ENCODE results near the gene LPGAT1.

LPGAT1 gene

DNA sequence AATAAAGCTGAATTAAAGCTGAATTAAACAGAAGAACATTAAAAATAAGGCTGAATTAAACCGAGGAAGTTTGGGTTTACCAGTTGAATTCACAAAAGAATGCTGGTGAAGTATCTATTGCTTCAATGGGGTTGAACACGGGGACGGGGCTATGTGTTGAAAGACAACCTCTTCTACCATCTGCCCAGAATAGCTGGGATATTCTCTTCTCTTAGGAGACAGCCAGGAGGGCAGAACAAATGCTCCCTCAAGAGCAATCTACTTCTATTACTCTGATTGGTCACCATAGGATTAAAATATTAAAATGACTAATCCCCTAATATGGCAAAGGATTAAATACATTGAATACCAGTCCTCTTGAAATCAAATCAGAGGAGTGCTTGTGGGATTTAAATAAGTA, 68.4 kb downstream of the LPGAT1 start:
- Histone ChIP-seq H3K27ac (ENCODE audit: low read length) (no peak overlapping the region), H2AFZ (ENCODE audit: low read length) (no peak overlapping the region), H3K27me3 (replicated peaks; ENCODE audit: insufficient read depth, low read length) (no peaks in the 10 kb centered on the region), H4K20me1 (ENCODE audit: insufficient read depth, low read length) (no peaks in the 10 kb centered on the region), H3K4me1 (ENCODE audit: low read length) (no peaks in the 10 kb centered on the region), H3K9me2 (replicated peaks; ENCODE audit: insufficient read depth, low read length) (no peaks in the 10 kb centered on the region), H3K79me2 (ENCODE audit: low read length) (no peaks in the 10 kb centered on the region), H3K4me2 (ENCODE audit: low read depth, low read length) (no peak overlapping the region), H3K36me3 (replicated peaks; ENCODE audit: insufficient read depth, low read length) (no peaks in the 10 kb centered on the region), H3K4me3 (ENCODE audit: low read length) (no peak overlapping the region), H3K9ac (ENCODE audit: low read length) (no peak overlapping the region), H3F3A (ENCODE audit: insufficient read depth, low read length) (no peaks in the 10 kb centered on the region), H3K9me3 (replicated peaks; ENCODE audit: insufficient read depth, low read length) (no peaks in the 10 kb centered on the region)
- no peak for DNase-seq
- TF ChIP-seq EZH2 (optimal IDR thresholded peaks at IDR 0.05; ENCODE audit: low read depth, low read length) (no peak), EZH2phosphoT487 (IDR thresholded peaks at IDR 0.05; ENCODE audit: low read length) (no peak)
- TF ChIP-seq, protein P1, sequence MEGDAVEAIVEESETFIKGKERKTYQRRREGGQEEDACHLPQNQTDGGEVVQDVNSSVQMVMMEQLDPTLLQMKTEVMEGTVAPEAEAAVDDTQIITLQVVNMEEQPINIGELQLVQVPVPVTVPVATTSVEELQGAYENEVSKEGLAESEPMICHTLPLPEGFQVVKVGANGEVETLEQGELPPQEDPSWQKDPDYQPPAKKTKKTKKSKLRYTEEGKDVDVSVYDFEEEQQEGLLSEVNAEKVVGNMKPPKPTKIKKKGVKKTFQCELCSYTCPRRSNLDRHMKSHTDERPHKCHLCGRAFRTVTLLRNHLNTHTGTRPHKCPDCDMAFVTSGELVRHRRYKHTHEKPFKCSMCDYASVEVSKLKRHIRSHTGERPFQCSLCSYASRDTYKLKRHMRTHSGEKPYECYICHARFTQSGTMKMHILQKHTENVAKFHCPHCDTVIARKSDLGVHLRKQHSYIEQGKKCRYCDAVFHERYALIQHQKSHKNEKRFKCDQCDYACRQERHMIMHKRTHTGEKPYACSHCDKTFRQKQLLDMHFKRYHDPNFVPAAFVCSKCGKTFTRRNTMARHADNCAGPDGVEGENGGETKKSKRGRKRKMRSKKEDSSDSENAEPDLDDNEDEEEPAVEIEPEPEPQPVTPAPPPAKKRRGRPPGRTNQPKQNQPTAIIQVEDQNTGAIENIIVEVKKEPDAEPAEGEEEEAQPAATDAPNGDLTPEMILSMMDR (IDR thresholded peaks at IDR 0.05; ENCODE audit: low read length), result no peak

DNA sequence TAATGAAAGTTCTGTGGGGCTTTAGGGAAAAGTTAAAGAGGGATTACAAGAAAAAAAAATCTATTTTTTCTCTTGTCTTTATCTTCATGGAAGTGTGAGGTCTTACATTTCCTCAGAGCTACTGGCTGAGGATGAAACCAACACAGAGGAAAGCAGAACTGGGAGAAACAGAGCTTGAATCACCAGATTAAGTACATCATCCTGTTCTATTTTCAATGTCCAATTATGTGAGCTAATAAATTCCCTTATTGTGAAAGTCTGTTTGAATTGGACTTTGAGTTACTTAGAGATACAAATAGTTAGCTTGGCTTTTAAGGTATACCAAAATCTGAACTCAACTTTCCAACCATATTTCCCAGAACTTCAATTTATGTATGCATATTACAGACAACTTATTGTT, 69.2 kb downstream of the LPGAT1 start:
- no peak for TF ChIP-seq EZH2phosphoT487 (IDR thresholded peaks at IDR 0.05; ENCODE audit: low read length)
- TF ChIP-seq, protein P1 (IDR thresholded peaks at IDR 0.05; ENCODE audit: low read length), result no peak
- no peak for TF ChIP-seq EZH2 (optimal IDR thresholded peaks at IDR 0.05; ENCODE audit: low read depth, low read length)

DNA sequence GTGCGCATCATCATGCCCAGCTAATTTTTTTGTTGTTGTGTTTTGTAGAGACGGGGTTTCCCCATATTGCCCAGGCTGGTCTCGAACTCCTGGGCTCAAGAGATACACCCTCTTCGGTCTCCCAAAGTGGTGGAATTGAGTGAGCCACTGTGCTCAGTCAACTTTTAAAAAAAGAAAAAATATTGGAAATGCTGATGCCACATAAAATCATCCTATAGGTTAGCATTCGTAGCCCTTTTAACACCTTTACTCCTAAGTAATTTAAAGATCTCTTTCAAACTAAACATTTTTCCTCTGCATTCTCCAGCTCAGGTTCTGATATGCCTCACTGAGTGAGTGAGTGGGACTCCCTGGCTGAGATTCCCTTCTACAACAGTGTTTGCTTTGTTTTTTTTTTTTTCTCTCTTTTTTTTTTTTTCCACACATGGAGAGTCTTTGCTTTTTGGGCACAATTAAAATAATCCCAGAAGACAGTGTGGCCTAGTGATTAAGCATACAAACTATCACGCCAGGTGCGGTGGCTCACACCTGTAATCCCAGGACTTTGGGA, 74.0 kb downstream of the LPGAT1 start:
- Histone ChIP-seq H3K27ac (ENCODE audit: low read length) (no peak overlapping the region), H3K4me2 (ENCODE audit: low read depth, low read length) (no peak overlapping the region), H3K9me3 (replicated peaks; ENCODE audit: insufficient read depth, low read length) (no peaks in the 10 kb centered on the region), H3K79me2 (ENCODE audit: low read length) (no peaks in the 10 kb centered on the region), H3K36me3 (replicated peaks; ENCODE audit: insufficient read depth, low read length) (no peaks in the 10 kb centered on the region), H4K20me1 (ENCODE audit: insufficient read depth, low read length) (no peaks in the 10 kb centered on the region), H3K9ac (ENCODE audit: low read length) (no peak overlapping the region), H2AFZ (ENCODE audit: low read length) (no peak overlapping the region), H3K4me3 (ENCODE audit: low read length) (no peak overlapping the region), H3F3A (ENCODE audit: insufficient read depth, low read length) (no peaks in the 10 kb centered on the region), H3K4me1 (ENCODE audit: low read length) (no peaks in the 10 kb centered on the region), H3K9me2 (replicated peaks; ENCODE audit: insufficient read depth, low read length) (no peaks in the 10 kb centered on the region), H3K27me3 (replicated peaks; ENCODE audit: insufficient read depth, low read length) (no peaks in the 10 kb centered on the region)
- DNase-seq, result no peak
- TF ChIP-seq, protein P1 (IDR thresholded peaks at IDR 0.05; ENCODE audit: low read length), result no peak
- TF ChIP-seq EZH2 (optimal IDR thresholded peaks at IDR 0.05; ENCODE audit: low read depth, low read length) (no peak), EZH2phosphoT487 (IDR thresholded peaks at IDR 0.05; ENCODE audit: low read length) (no peak)

More for the DNA sequence above, 69.2 kb downstream of the LPGAT1 start:
- H3K27ac ChIP-seq (ENCODE audit: low read length), result no peak overlapping the region
- H3K4me1 ChIP-seq (ENCODE audit: low read length), result no peaks in the 10 kb centered on the region
- no peak for DNase-seq
- H3K4me2 ChIP-seq (ENCODE audit: low read depth, low read length), result no peak overlapping the region
- H3K79me2 ChIP-seq (ENCODE audit: low read length), result no peaks in the 10 kb centered on the region
- no peaks in the 10 kb centered on the region for H3K9me3 ChIP-seq (replicated peaks; ENCODE audit: insufficient read depth, low read length)
- H3K9ac ChIP-seq (ENCODE audit: low read length), result no peak overlapping the region
- no peaks in the 10 kb centered on the region for H3K9me2 ChIP-seq (replicated peaks; ENCODE audit: insufficient read depth, low read length)
- no peaks in the 10 kb centered on the region for H3F3A ChIP-seq (ENCODE audit: insufficient read depth, low read length)
- H3K27me3 ChIP-seq (replicated peaks; ENCODE audit: insufficient read depth, low read length), result no peaks in the 10 kb centered on the region
- H4K20me1 ChIP-seq (ENCODE audit: insufficient read depth, low read length), result no peaks in the 10 kb centered on the region
- H2AFZ ChIP-seq (ENCODE audit: low read length), result no peak overlapping the region
- H3K4me3 ChIP-seq (ENCODE audit: low read length), result no peak overlapping the region
- H3K36me3 ChIP-seq (replicated peaks; ENCODE audit: insufficient read depth, low read length), result no peaks in the 10 kb centered on the region
